Keratinocyte (primary cell): ENCODE data around the gene HP1BP3. TPM values are rescaled to one million over a fixed set of nuclear protein-coding genes. Genes with fewer than 3 reads are reported as not detected.

Source experiments
- DNase-seq: peaks from one replicate; pipeline ENCODE4 v3.0.0-alpha.2; 2011; ENCODE audit warnings: low read depth, missing footprints, low spot score
- FAIRE-seq: peaks from 2 replicates; lab custom pipeline; 2011; peaks lifted over from hg19 to GRCh38; lab: Jason Lieb, UNC
- H2AFZ ChIP-seq: 2 replicates; pipeline ENCODE4 v1.6.0; 2012; ENCODE audit warnings: low read length, control low read depth, inconsistent platforms; ENCODE audit not compliant: control insufficient read depth
- H3K27ac ChIP-seq: 2 replicates; pipeline ENCODE4 v1.5.1; 2011; ENCODE audit warnings: low read length; ENCODE audit not compliant: control insufficient read depth, insufficient read depth
- H3K27me3 ChIP-seq: 3 replicates; pipeline ENCODE4 v1.6.0; 2011; ENCODE audit warnings: low read length; ENCODE audit not compliant: control insufficient read depth, insufficient read depth; ENCODE audit errors: extremely low read depth
- H3K36me3 ChIP-seq, 2 experiments: 2 replicates in 1 of 2; 3 replicates in 1 of 2; pipeline ENCODE4 v1.5.1; 2011; ENCODE audit warnings: low read length in 2 of 2, mild to moderate bottlenecking in 1 of 2; ENCODE audit not compliant: control insufficient read depth in 2 of 2, insufficient read depth in 2 of 2; ENCODE audit errors: extremely low read depth in 1 of 2
- H3K4me1 ChIP-seq: 3 replicates; pipeline ENCODE4 v1.5.1; 2011; ENCODE audit warnings: low read length; ENCODE audit not compliant: control insufficient read depth, insufficient read depth; ENCODE audit errors: extremely low read depth
- H3K4me2 ChIP-seq: 3 replicates; pipeline ENCODE4 v1.6.0; 2011; ENCODE audit warnings: low read depth, low read length; ENCODE audit not compliant: control insufficient read depth, insufficient read depth; ENCODE audit errors: extremely low read depth
- H3K4me3 ChIP-seq, 3 experiments: fragments of 200-600 bp in 1 of 3; sonication (generic) in 1 of 3; 2 replicates in 2 of 3; 3 replicates in 1 of 3; pipeline ENCODE4 v1.5.1; 2011 to 2016; ENCODE audit warnings: low read length in 3 of 3, mild to moderate bottlenecking in 3 of 3, control low read depth in 2 of 3, inconsistent platforms in 1 of 3, low read depth in 1 of 3, mixed read lengths in 1 of 3, mixed run types in 1 of 3, moderate library complexity in 1 of 3; ENCODE audit not compliant: control insufficient read depth in 2 of 3, insufficient read depth in 2 of 3; ENCODE audit errors: extremely low read depth in 1 of 3
- H3K79me2 ChIP-seq: 2 replicates; pipeline ENCODE4 v1.6.0; 2012; ENCODE audit warnings: low read length; ENCODE audit not compliant: control insufficient read depth, insufficient read depth
- H3K9ac ChIP-seq: 3 replicates; pipeline ENCODE4 v1.6.0; 2011; ENCODE audit warnings: low read length; ENCODE audit not compliant: control insufficient read depth, insufficient read depth; ENCODE audit errors: extremely low read depth
- H3K9me1 ChIP-seq: 3 replicates; pipeline ENCODE4 v1.6.0; 2011; ENCODE audit warnings: low read length; ENCODE audit not compliant: control insufficient read depth, insufficient read depth; ENCODE audit errors: extremely low read depth
- H3K9me3 ChIP-seq: 2 replicates; pipeline ENCODE4 v1.5.1; 2012; ENCODE audit warnings: low read depth, low read length; ENCODE audit not compliant: control insufficient read depth
- H4K20me1 ChIP-seq: 3 replicates; pipeline ENCODE4 v1.6.0; 2011; ENCODE audit warnings: low read length; ENCODE audit not compliant: control insufficient read depth, insufficient read depth; ENCODE audit errors: extremely low read depth
- CTCF ChIP-seq, 3 experiments: IDR thresholded peaks in 1 of 3; conservative IDR thresholded peaks in 1 of 3; optimal IDR thresholded peaks in 1 of 3; 2 replicates in 2 of 3; 3 replicates in 1 of 3; pipeline versions ENCODE3 to v1.5.1; 2011; ENCODE audit warnings: low read length in 3 of 3, mild to moderate bottlenecking in 3 of 3, moderate library complexity in 2 of 3, control low read depth in 1 of 3, inconsistent platforms in 1 of 3; ENCODE audit not compliant: insufficient read depth in 2 of 3; ENCODE audit errors: extremely low read depth in 1 of 3
- EZH2 ChIP-seq: IDR thresholded peaks from one replicate; pipeline ENCODE4 v1.6.1; 2012; ENCODE audit warnings: inconsistent platforms, mild to moderate bottlenecking, low read length, moderate library complexity
- dilution Hi-C: fragments of 300-500 bp; cut with MboI; formaldehyde crosslinking; loops from one replicate; pipeline ENCODE4 v1.7.0; 2020; ENCODE audit warnings: low sequenced_read_pairs; ENCODE audit not compliant: extremely low pct_ligation_motif_present
- polyA plus RNA-seq, 5 experiments: library from polyadenylated mRNA; depleted of rRNA in 3 of 5; stranded (reverse) in 3 of 5; stranded (forward) in 1 of 5; unstranded in 1 of 5; fragments of >200 nt; gene quantifications; 1 replicate in 1 of 5; 2 replicates in 3 of 5; 3 replicates in 1 of 5; pipeline versions ENCODE4 v1.2.1 to v1.2.3, GENCODE V29; 2011 to 2012; ENCODE audit warnings: missing spikeins in 2 of 5, low read depth in 1 of 5, low replicate concordance in 1 of 5

The HP1BP3 gene
- polyA plus RNA-seq, 1 donor (not counting 4 experiments of a cell fraction or from before 2014, with no cell fraction given): 148 TPM

DNA sequence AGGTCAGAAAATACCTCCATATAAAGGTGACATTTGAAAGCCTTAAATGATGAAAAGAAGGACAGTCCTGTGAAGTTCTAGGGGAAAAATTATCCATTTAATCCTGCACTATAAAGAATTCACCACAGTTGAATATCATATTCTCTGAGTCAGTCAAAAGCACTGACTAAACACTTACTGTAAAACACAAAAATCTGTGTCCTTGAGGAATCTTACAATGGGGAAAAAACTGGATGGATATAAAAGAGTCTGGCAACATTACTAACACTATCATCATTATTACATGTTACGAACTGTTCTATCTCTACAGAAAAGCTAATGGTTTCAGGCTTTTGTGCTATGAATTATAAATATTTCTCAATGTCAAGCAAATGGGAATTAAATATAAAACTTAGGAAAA, 42.4 kb upstream of the HP1BP3 start:
- DNase-seq (no peak), FAIRE-seq (no peak)
- Histone ChIP-seq H3K27me3 (no peaks in the 10 kb centered on the region), H3K4me1 (peaks cover 9% of the 10 kb centered on the region), H4K20me1 (no peaks in the 10 kb centered on the region), H3K4me3 (no peak overlapping the region), H3K36me3 (peaks cover 0 to 5% of the 10 kb centered on the region in 2 experiments), H3K9me1 (no peaks in the 10 kb centered on the region), H3K9me3 (no peaks in the 10 kb centered on the region), H3K79me2 (no peaks in the 10 kb centered on the region), H3K27ac (no peak overlapping the region), H3K4me2 (no peak overlapping the region), H2AFZ (no peak overlapping the region), H3K9ac (no peak overlapping the region)
- TF ChIP-seq EZH2 (no peak), CTCF (optimal IDR thresholded peaks at IDR 0.05 in 1 of 3, IDR thresholded peaks at IDR 0.05 in 1 of 3, conservative IDR thresholded peaks at IDR 0.05 in 1 of 3; ENCODE audit: extremely low read depth in 1 of 3, insufficient read depth in 2 of 3, low read length in 3 of 3) (no peak)
- dilution Hi-C loops: no loop called here

DNA sequence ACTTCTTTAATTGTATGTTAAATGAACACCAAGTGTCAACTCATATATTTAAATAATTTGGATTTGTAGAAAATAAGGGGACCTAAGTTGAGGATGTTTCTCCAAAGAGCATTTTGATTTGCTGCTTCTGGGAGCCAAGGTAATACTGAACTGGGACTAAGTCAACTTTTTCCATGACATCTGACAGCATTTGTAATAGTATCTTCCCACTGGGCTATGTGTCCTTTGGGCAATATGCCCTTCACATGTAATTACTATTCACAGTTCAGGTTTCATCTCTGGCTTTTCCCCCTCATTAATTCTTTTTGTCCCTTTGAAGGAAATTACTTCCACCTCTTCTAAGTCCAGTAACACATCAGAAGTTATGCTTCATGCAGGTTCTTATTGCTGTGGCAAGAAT, 36.7 kb upstream of the HP1BP3 start:
- no peaks in the 10 kb centered on the region for H3K9me3 ChIP-seq
- dilution Hi-C loops: no loop called here
- H3K9me1 ChIP-seq: no peaks in the 10 kb centered on the region
- H2AFZ ChIP-seq: no peak overlapping the region
- no peak overlapping the region for H3K4me3 ChIP-seq
- no peak overlapping the region for H3K27ac ChIP-seq
- TF ChIP-seq CTCF (optimal IDR thresholded peaks at IDR 0.05 in 1 of 3, IDR thresholded peaks at IDR 0.05 in 1 of 3, conservative IDR thresholded peaks at IDR 0.05 in 1 of 3; ENCODE audit: extremely low read depth in 1 of 3, insufficient read depth in 2 of 3, low read length in 3 of 3) (no peak), EZH2 (no peak)
- H4K20me1 ChIP-seq: no peaks in the 10 kb centered on the region
- peaks cover 0 to 4% of the 10 kb centered on the region in 2 experiments for H3K36me3 ChIP-seq
- H3K4me1 ChIP-seq: no peaks in the 10 kb centered on the region
- H3K9ac ChIP-seq: no peak overlapping the region
- DNase-seq (no peak), FAIRE-seq (no peak)
- H3K27me3 ChIP-seq: no peaks in the 10 kb centered on the region
- H3K4me2 ChIP-seq: no peak overlapping the region
- no peaks in the 10 kb centered on the region for H3K79me2 ChIP-seq
